Motor neuron (in vitro differentiated cells): ENCODE measurements around the gene SFTPA2. TPM values are rescaled to one million over a fixed set of nuclear protein-coding genes. Genes with fewer than 3 reads are reported as not detected.
"Not testable (repeated sequence)": the region's sequence is repeated elsewhere in the genome, so short reads cannot be mapped to it uniquely, and the experiment has no call there.

Experiments used
- ATAC-seq, 8 experiments: fragments of 200-7000 bp; cut with Tn5 transposase; replicated peaks in 6 of 8; 2 replicates each; pipeline ENCODE4 v1.8.0; 2021; ENCODE audit warnings: mild to moderate bottlenecking in 8 of 8, moderate library complexity in 8 of 8
- H3K27ac ChIP-seq, 2 donors: fragments of 250-450 bp; sonication (Bioruptor Pico); 2 replicates each; pipeline ENCODE4 v1.9.0; 2021; ENCODE audit warnings: antibody characterized with exemption in 2 of 2, mild to moderate bottlenecking in 2 of 2, moderate library complexity in 1 of 2
- H3K4me1 ChIP-seq, 2 donors: fragments of 250-450 bp; sonication (Bioruptor Pico); replicated peaks in 1 of 2; 2 replicates each; pipeline ENCODE4 v1.6.1; 2021; ENCODE audit warnings: antibody characterized with exemption in 2 of 2, mild to moderate bottlenecking in 2 of 2, moderate library complexity in 1 of 2
- H3K4me3 ChIP-seq, 5 donors: fragments of 250-450 bp; sonication (Bioruptor Pico); 2 replicates each; pipeline ENCODE4 v1.9.0; 2021; ENCODE audit warnings: antibody characterized with exemption in 5 of 5, mild to moderate bottlenecking in 5 of 5, moderate library complexity in 4 of 5
- WGBS, 10 experiments: fragments of 450-650 bp; shearing (Covaris generic); methylation state at CpG; one replicate each; pipeline ENCODE4 v1.0.0; 2022; 5-methylcytosine and 5-hydroxymethylcytosine counted together
- in situ Hi-C, 9 experiments: fragments of 400-800 bp; cut with MboI; loops; one replicate each; pipeline ENCODE4 v1.15.0; 2021; ENCODE audit warnings: low sequenced_read_pairs in 9 of 9, low pct_unique_long_range_greater_than_20kb in 2 of 9; ENCODE audit not compliant: unreplicated experiment in 9 of 9
- total RNA-seq, 8 experiments: library from RNA; unstranded; fragments of 300-600 nt; gene quantifications; 2 replicates each; pipeline versions ENCODE4 v1.2.3 to v1.2.4, GENCODE V29; 2022

The SFTPA2 gene
- total RNA-seq, 8 experiments from 2014 or later = 0.07 to 1.3 (median 0.18) TPM; not detected in 2

GRCh38 chr10:79552143-79552542 lies 8.1 kb downstream of the SFTPA2 start:
- 0 to 83% (median 47%) methylated on average over 1 to 2 of the region's 2 CpGs; no CpG with 5 or more reads in 4 of the 10 experiments for WGBS, 10 experiments
- H3K4me1 ChIP-seq = no peaks in the 10 kb centered on the region
- in situ Hi-C loops = loop anchor here in 3 of 9 experiments (25.0 kb wide), 1 partner anchor 385 kb away; the partner anchor contains the start of gene SFTPD (in 3 of the 3)
- no peak overlapping the region for H3K4me3 ChIP-seq
- ATAC-seq = no peak
- H3K27ac ChIP-seq = no peak overlapping the region

GRCh38 chr10:79547973-79548372 lies 12.2 kb downstream of the SFTPA2 start:
- in situ Hi-C loops = no loop called here
- ATAC-seq = no peak
- 22 to 86% (median 64%) methylated on average over 2 to 3 of the region's 3 CpGs; no CpG with 5 or more reads in 3 of the 10 experiments for WGBS, 10 experiments

GRCh38 chr10:79547128-79547527 lies 13.1 kb downstream of the SFTPA2 start:
- 0 to 94% (median 48%) methylated on average over 1 to 2 of the region's 2 CpGs; no CpG with 5 or more reads in 1 of the 10 experiments for WGBS, 10 experiments

More at GRCh38 chr10:79547973-79548372, 12.2 kb downstream of the SFTPA2 start:
- no peak overlapping the region for H3K4me3 ChIP-seq
- H3K4me1 ChIP-seq = no peaks in the 10 kb centered on the region
- no peak overlapping the region for H3K27ac ChIP-seq

GRCh38 chr10:79544926-79545659 lies 15.1 kb downstream of the SFTPA2 start:
- 30 to 60% (median 40%) methylated on average over 1 to 2 of the region's 3 CpGs; no CpG with 5 or more reads in 7 of the 10 experiments for WGBS, 10 experiments

More at GRCh38 chr10:79547128-79547527, 13.1 kb downstream of the SFTPA2 start:
- H3K4me1 ChIP-seq, H3K4me3 ChIP-seq, in situ Hi-C loops, H3K27ac ChIP-seq, ATAC-seq: not testable (repeated sequence)

GRCh38 chr10:79544408-79544807 lies 15.8 kb downstream of the SFTPA2 start:
- 14 to 100% (median 83%) methylated on average over 1 to 3 of the region's 3 CpGs; no CpG with 5 or more reads in 1 of the 10 experiments for WGBS, 10 experiments
- H3K4me3 ChIP-seq, H3K4me1 ChIP-seq, H3K27ac ChIP-seq, ATAC-seq, in situ Hi-C loops: not testable (repeated sequence)

More at GRCh38 chr10:79544926-79545659, 15.1 kb downstream of the SFTPA2 start:
- H3K27ac ChIP-seq, H3K4me3 ChIP-seq, H3K4me1 ChIP-seq, in situ Hi-C loops: not testable (repeated sequence)
- ATAC-seq = peak in 1 of 8 experiments; percentile 85

GRCh38 chr10:79542626-79543025 lies 17.6 kb downstream of the SFTPA2 start:
- Histone ChIP-seq H3K4me3 (no peak overlapping the region), H3K4me1 (no peaks in the 10 kb centered on the region), H3K27ac (no peak overlapping the region)
- in situ Hi-C loops = no loop called here
- WGBS, 10 experiments = 17 to 88% (median 78%) methylated on average over 1 to 2 of the region's 2 CpGs; no CpG with 5 or more reads in 4 of the 10 experiments
- ATAC-seq = no peak

- ATAC-seq = not testable (repeated sequence)
These were observed 19.3 kb downstream of the SFTPA2 start for GRCh38 chr10:79540930-79541329.

GRCh38 chr10:79538311-79538710 lies 21.9 kb downstream of the SFTPA2 start:
- in situ Hi-C loops, H3K4me3 ChIP-seq, H3K27ac ChIP-seq, ATAC-seq, H3K4me1 ChIP-seq: not testable (repeated sequence)
- 17 to 60% (median 33%) methylated on average over 1 to 3 of the region's 6 CpGs; no CpG with 5 or more reads in 5 of the 10 experiments for WGBS, 10 experiments

More at GRCh38 chr10:79540930-79541329, 19.3 kb downstream of the SFTPA2 start:
- in situ Hi-C loops, H3K4me1 ChIP-seq, H3K27ac ChIP-seq, H3K4me3 ChIP-seq: not testable (repeated sequence)
- WGBS, 10 experiments = no CpG with 5 or more reads among the region's 1 CpG

GRCh38 chr10:79533903-79534175 lies 26.4 kb downstream of the SFTPA2 start:
- in situ Hi-C loops, H3K4me3 ChIP-seq, H3K4me1 ChIP-seq, ATAC-seq, H3K27ac ChIP-seq: not testable (repeated sequence)
- WGBS, 10 experiments = no CpG with 5 or more reads among the region's 5 CpGs

- H3K27ac ChIP-seq, in situ Hi-C loops, H3K4me3 ChIP-seq, H3K4me1 ChIP-seq, ATAC-seq: not testable (repeated sequence)
- 50 to 88% (median 83%) methylated on average over 2 to 7 of the region's 11 CpGs; no CpG with 5 or more reads in 4 of the 10 experiments for WGBS, 10 experiments
These were observed 26.9 kb downstream of the SFTPA2 start for GRCh38 chr10:79533142-79533902.

- H3K27ac ChIP-seq, H3K4me3 ChIP-seq, ATAC-seq, H3K4me1 ChIP-seq, in situ Hi-C loops: not testable (repeated sequence)
- WGBS, 10 experiments = no CpG with 5 or more reads among the region's 4 CpGs
These were observed 31.9 kb downstream of the SFTPA2 start for GRCh38 chr10:79528261-79528660.

- in situ Hi-C loops = not testable (repeated sequence)
These were observed 35.0 kb downstream of the SFTPA2 start for GRCh38 chr10:79525049-79525710.

More at GRCh38 chr10:79525049-79525710, 35.0 kb downstream of the SFTPA2 start:
- not testable (repeated sequence) for H3K4me3 ChIP-seq, H3K4me1 ChIP-seq, ATAC-seq, H3K27ac ChIP-seq
- 100% methylated on average over 1 of the region's 8 CpGs; no CpG with 5 or more reads in 9 of the 10 experiments for WGBS, 10 experiments
